Breast epithelium (tissue), 4 donors: Measurements from ENCODE around the gene BABAM1. TPM values are rescaled to one million over a fixed set of nuclear protein-coding genes. Genes with fewer than 3 reads are reported as not detected.
A peak's percentile ranks its signal among the peaks of the same experiment; 100 is the strongest.

Experiments used
- DNase-seq, 2 donors: peaks; one replicate each; pipeline ENCODE4 v3.0.0-alpha.2; 2019; ENCODE audit warnings: low spot score in 2 of 2
- H3K27ac ChIP-seq, 2 donors: fragments of 200-600 bp; sonication (generic) in 1 of 2; one replicate each; pipeline ENCODE4 v1.5.1; 2016 to 2019; ENCODE audit warnings: mild to moderate bottlenecking in 1 of 2
- H3K27me3 ChIP-seq, 2 donors: fragments of 200-600 bp; sonication (generic) in 1 of 2; one replicate each; pipeline versions ENCODE4 v1.5.1 to v1.6.0; 2017 to 2019; ENCODE audit warnings: control low read depth in 1 of 2, mild to moderate bottlenecking in 1 of 2
- H3K36me3 ChIP-seq: fragments of 200-600 bp; one replicate; pipeline ENCODE4 v1.5.1; 2019
- H3K4me1 ChIP-seq, 2 donors: fragments of 200-600 bp; sonication (generic); one replicate each; pipeline ENCODE4 v1.5.1; 2016 to 2019; ENCODE audit warnings: control low read depth in 1 of 2
- H3K4me3 ChIP-seq, 3 donors: fragments of 200-600 bp; sonication (generic); 1 replicate in 2 of 3; 2 replicates in 1 of 3; pipeline ENCODE4 v1.5.1; 2016 to 2019; ENCODE audit warnings: mild to moderate bottlenecking in 3 of 3, moderate library complexity in 2 of 3
- H3K9me3 ChIP-seq, 2 donors: fragments of 200-600 bp; sonication (generic) in 1 of 2; one replicate each; pipeline ENCODE4 v1.5.1; 2016 to 2019; ENCODE audit warnings: control low read depth in 1 of 2
- CTCF ChIP-seq, 3 donors: fragments of 450-650 bp; IDR thresholded peaks; one replicate each; pipeline ENCODE4 v1.5.1; 2016 to 2017; ENCODE audit warnings: antibody characterized with exemption in 3 of 3, mild to moderate bottlenecking in 3 of 3, moderate library complexity in 3 of 3
- POLR2A ChIP-seq: fragments of 450-650 bp; IDR thresholded peaks from one replicate; pipeline ENCODE4 v1.6.1; 2016; ENCODE audit warnings: antibody characterized with exemption, mild to moderate bottlenecking, moderate library complexity
- POLR2AphosphoS5 ChIP-seq, 3 donors: sonication (generic); formaldehyde crosslinking; IDR thresholded peaks; one replicate each; pipeline ENCODE4 v1.6.1; 2017; ENCODE audit warnings: antibody characterized with exemption in 3 of 3
- intact Hi-C: fragments of 100-400 bp; cut with DNase I; formaldehyde crosslinking; loops from one replicate; pipeline ENCODE4 v1.15.1; 2023; ENCODE audit warnings: low total_unique reads
- total RNA-seq, 3 donors: library from RNA; depleted of rRNA; stranded (reverse); fragments of >200 nt; gene quantifications; one replicate each; pipeline ENCODE4 v1.1.0, GENCODE V29; 2016

The BABAM1 gene
- total RNA-seq, 3 donors from 2014 or later: 48.5 to 65.6 (median 54.1) TPM

- TF ChIP-seq POLR2AphosphoS5 (IDR thresholded peaks at IDR 0.05) (no peak), POLR2A (no peak), CTCF (IDR thresholded peaks at IDR 0.05) (no peak)
- Histone ChIP-seq H3K4me1 (no peaks in the 10 kb centered on the region), H3K27ac (no peak overlapping the region), H3K27me3 (no peaks in the 10 kb centered on the region), H3K9me3 (peaks cover 6 to 11% of the 10 kb centered on the region in 2 donors), H3K36me3 (no peaks in the 10 kb centered on the region), H3K4me3 (no peak overlapping the region)
- intact Hi-C loops: no loop called here
- DNase-seq: no peak
Observed at GRCh38 chr19:17259118-17259780, 8.0 kb upstream of the BABAM1 start.

DNA sequence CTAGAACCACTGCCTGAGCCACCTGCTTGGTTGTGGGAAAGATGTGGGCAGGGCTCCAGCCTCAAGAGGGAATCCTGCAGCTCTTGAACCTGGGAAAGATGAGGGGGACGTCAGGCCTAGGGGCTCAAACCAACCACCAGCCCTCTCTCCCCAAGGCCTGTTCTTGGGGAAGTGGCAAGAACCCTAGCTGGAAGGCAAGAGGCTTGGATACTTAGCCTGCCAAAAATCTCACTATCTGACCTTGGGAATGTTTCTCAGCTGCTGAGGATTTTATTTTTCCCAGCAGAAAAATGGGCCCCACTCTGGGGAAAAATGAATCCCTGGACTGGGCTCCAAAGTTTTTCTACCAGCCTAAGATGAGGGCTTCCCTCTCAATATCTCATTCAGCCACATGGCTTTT lies 7.3 kb upstream of the BABAM1 start:
- TF ChIP-seq CTCF (IDR thresholded peaks at IDR 0.05) (no peak), POLR2AphosphoS5 (IDR thresholded peaks at IDR 0.05) (no peak), POLR2A (no peak)
- no peak for DNase-seq
- Histone ChIP-seq H3K36me3 (no peaks in the 10 kb centered on the region), H3K27ac (no peak overlapping the region), H3K4me1 (no peaks in the 10 kb centered on the region), H3K4me3 (no peak overlapping the region), H3K27me3 (no peaks in the 10 kb centered on the region), H3K9me3 (peaks cover 6 to 11% of the 10 kb centered on the region in 2 donors)
- intact Hi-C loops: no loop called here

DNA sequence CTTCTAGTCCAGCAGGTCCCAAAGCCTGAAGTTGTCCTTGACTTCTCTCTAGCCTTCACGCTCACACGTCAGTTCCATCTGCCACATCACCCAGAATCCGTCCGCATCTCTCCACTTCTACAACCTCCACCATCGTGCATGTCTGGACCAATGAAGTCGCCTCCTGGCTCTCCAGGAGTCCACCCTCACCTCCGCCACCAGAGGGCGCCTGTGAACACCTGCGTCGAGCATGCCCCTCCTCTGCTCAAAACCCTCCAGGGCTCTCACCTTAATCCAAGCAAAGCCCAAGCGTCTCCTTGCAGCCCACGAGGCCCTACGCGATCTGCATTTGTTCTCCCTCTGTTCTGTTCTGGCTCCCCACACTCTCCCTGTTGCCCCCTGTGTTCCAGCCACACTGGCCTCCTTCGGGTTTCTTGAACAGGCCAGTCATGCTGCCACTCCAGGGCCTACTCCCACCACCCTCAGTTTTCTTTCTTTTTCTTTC lies 6.4 kb upstream of the BABAM1 start:
- H3K4me1 ChIP-seq: no peaks in the 10 kb centered on the region
- TF ChIP-seq POLR2A (no peak), CTCF (IDR thresholded peaks at IDR 0.05) (peak; percentile 64 to 91 (median 76)), POLR2AphosphoS5 (IDR thresholded peaks at IDR 0.05) (peak in 1 of 3 donors; percentile 32)
- H3K36me3 ChIP-seq: no peaks in the 10 kb centered on the region
- no peaks in the 10 kb centered on the region for H3K27me3 ChIP-seq
- DNase-seq: peak; percentile 69 to 86
- H3K4me3 ChIP-seq: no peak overlapping the region
- peaks cover 6 to 11% of the 10 kb centered on the region in 2 donors for H3K9me3 ChIP-seq
- intact Hi-C loops: no loop called here
- no peak overlapping the region for H3K27ac ChIP-seq

DNA sequence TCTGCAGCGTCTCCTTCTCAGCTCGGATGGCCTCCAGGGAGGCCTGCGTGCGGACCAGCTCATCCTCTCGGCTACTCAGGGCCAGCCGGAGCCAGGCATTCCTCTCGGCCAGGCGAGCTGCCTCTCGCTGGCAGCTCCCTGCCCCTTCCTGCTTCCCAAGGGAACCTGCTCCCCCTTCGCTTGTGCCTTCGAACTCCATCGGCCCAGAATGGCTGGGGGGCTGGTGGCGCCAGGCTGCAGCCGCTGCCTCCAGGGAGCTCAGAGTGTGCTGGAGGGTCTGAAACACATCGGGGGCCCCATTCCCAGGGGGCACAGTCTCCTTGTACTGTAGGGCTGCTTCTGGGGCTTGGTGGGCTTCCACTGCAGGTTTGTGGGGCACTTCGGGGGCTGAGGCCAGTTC lies 4.7 kb upstream of the BABAM1 start:
- intact Hi-C loops: no loop called here
- no peak overlapping the region for H3K27ac ChIP-seq
- TF ChIP-seq CTCF (IDR thresholded peaks at IDR 0.05): no peak
- no peak for TF ChIP-seq POLR2AphosphoS5 (IDR thresholded peaks at IDR 0.05)
- no peak for TF ChIP-seq POLR2A

More for the DNA sequence above, 4.7 kb upstream of the BABAM1 start:
- Histone ChIP-seq H3K27me3 (no peaks in the 10 kb centered on the region), H3K4me1 (no peaks in the 10 kb centered on the region), H3K9me3 (peaks cover 6 to 11% of the 10 kb centered on the region in 2 donors), H3K4me3 (peak overlapping the region in 1 of 3 donors; percentile 30), H3K36me3 (no peaks in the 10 kb centered on the region)
- no peak for DNase-seq
